ENCODE results near the gene SOCS2. TPM values are rescaled to one million over a fixed set of nuclear protein-coding genes. Genes with fewer than 3 reads are reported as not detected.

The SOCS2 gene
- total RNA-seq, 1 donor from 2014 or later = 13.8 TPM

- DNase-seq (ENCODE audit: low spot score) = no peak
Measured at GRCh38 chr12:93567174-93567573, 5.3 kb upstream of the SOCS2 start.

GRCh38 chr12:93568091-93568490 lies 4.4 kb upstream of the SOCS2 start:
- DNase-seq (ENCODE audit: low spot score) = no peak

DNA sequence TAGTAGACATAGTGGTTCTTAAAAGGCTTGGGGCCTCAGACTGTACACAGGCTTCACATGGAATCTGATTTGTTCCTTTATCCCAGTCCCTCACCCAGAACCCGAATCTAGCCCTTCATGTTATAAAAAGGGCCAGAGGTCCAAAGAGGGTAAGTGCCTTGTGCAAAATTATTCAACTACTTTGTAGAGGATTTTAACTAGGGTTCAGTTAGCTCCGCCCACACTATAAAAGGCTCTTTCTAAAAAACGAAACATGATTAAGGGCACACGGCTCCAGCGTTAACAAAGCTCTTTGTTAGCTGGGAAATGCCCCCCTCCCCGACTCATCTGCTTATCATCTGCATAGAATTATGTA lies 3.2 kb upstream of the SOCS2 start:
- no peak for DNase-seq (ENCODE audit: low spot score)

DNA sequence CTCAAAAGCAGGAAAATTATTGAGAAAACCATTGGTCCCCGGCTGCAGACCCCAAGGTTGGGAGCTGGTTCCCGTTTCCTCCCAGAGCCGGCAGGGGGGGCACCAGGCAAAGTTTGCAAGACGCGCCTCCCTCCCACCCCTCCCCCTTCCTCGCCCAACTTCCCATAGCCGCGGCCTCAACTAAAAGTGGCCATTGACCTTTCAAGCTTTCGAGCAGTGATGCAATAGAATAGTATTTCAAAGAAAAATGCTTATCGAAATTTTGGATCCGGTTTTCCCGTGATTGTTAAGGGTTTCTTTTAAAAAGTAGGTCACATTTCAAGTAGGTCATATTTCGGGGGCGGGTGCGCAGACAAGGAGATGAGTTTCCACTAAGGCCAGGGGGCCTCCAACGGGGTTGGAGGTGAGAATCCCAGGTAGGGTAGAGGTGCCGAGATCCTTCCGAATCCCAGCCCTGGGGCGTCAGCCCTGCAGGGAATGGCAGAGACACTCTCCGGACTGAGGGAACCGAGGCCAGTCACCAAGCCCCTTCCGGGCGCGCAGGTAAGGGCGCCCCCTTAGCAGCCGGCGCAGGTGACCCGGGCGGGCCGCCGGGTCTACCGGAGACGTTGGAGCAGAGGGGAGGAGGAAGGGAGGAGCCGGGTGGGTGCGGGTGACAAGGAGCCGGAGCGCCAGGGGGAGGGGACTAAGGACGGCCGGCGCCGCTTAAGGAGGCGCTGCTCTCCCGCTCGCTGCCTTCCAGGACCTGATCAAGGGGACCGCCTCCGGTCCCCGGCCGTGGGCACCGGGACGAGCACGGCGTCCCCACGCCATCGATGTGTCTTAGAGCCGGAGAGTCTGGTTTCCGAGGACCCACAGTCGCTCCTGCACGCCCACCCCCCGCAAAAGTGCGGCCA lies 2.6 kb upstream of the SOCS2 start:
- peak; percentile 82 for DNase-seq (ENCODE audit: low spot score)

DNA sequence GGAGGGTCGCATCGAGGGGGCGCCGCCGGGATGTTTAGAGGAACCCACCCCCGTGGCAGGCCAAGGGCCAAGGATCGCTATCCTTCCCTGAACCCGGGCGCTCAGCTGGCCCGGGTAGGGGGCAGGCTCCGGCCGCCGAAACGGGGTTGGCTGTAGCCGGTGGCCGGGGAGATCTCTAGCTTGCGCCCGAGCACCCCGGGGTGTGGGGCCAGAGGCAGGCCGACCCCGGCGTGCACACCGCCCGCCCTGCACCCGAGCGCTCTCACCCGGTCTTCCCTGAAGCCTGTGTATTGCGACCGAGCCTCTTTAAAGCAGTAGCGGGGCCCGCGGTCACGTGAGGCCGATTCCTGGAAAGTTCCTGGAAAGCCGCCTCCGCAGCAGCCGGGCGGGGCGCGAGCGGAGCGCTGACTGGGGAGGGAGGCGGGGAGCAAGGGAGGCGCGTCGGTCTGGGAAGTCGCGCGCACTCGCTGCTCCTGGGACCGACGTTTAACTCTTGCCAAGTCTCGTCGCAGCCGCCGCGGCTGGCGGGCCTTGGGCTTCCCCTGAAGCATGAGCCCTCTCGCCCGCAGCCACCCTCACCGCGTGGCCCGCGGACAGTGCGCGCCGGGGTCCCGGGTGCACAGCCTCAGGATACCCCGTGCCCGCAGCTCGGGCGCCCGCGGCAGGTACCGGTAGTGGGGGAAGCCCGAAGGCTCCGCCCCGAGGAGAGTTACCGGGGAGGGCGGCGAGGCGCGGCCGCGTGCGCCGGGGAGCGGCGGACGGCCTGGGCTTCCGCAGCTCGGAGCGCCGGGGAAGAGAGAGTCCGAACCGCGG lies 1.7 kb upstream of the SOCS2 start:
- peak; percentile 95 for DNase-seq (ENCODE audit: low spot score)

DNA sequence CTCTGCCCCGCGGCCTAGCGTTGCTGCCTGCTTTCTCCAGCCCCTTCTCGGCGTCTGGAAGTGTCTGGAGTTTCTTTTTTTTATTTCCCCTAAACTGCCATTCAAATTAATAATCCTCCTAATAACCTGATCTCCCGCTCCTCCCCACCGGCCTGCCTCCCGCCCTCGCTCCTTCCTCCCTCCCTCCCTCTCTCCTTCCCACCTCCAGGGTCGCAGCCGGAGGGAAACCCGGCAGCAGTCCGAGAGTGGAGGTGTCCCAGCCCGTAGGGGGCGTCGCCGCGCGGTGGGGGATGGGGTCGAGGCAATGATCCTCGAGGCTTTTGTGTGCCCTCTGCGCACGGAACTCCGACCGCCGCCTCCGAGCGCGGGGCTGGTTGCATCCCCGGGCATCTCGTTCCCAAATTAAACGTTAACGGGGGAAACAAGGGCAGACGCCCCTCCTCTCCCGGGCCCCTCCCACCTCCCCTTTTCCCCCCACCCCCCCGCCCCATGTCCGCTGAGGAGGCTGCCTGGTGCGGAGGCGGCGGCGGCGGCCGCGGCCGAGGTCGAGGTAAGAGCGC lies 1.0 kb upstream of the SOCS2 start:
- peak; percentile 64 for DNase-seq (ENCODE audit: low spot score)

DNA sequence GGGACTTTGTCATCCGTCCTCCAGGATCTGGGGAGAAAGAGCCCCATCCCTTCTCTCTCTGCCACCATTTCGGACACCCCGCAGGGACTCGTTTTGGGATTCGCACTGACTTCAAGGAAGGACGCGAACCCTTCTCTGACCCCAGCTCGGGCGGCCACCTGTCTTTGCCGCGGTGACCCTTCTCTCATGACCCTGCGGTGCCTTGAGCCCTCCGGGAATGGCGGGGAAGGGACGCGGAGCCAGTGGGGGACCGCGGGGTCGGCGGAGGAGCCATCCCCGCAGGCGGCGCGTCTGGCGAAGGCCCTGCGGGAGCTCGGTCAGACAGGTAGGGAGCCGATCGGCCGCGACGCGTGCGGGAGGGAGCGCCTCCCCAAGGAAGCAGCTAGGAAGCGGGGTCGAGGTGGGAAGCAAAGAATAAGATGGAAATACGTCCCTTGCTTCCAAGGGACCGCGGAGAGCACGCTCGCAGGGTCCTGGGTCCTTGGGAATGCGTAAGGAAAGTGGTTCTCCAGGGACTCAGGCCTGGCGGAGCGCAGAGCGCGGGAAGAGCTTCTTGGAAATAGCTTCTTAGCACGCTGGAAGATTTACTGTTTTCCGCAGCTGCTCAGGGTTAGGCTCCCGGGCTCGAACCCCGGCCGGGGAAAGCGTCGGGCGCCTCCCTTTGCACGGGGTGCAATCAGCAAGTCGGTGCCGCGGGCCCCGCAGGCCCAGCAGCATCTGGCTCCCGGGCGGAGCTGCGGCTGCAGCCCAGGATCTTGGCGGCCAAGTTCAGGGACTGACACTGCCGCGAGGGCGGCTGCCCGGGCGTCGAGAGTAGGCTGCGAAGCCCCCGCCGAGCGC lies 457 bp downstream of the SOCS2 start:
- no peak for DNase-seq (ENCODE audit: low spot score)

DNA sequence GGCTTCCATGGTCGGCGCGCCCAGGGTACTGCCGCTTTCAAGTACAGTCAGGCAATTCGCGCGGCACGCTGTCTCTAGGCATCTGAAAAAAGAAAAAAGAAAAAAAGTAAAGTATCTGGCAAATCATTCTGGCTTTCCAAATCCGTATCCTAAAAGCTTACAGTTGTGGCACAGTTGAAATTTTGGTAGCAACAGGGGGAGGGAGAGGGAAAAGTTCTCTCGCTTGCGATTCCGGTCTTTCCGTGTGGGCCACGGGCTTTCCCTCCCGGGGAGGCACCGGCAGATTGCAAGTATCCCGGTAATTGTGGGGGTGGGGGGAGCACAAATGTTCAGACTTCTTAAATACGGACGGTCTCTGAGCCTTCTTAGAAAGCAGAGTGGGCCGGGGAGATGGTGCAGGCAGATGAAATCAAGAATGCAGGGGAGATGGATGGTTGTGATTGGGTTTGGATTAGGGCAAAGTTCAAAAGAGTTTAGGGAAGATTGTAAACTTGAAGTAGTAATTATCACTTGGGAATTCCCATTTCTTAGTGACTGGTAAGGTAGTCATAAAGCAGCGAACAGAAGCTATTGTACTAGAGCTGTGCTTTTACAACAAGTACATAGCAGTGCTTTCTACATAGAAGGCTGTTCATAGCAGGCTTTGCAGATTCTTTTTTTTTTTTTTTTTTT lies 1.2 kb downstream of the SOCS2 start:
- DNase-seq (ENCODE audit: low spot score) = no peak

- no peak for DNase-seq (ENCODE audit: low spot score)
Measured at GRCh38 chr12:93577222-93577621, 4.7 kb downstream of the SOCS2 start.

DNA sequence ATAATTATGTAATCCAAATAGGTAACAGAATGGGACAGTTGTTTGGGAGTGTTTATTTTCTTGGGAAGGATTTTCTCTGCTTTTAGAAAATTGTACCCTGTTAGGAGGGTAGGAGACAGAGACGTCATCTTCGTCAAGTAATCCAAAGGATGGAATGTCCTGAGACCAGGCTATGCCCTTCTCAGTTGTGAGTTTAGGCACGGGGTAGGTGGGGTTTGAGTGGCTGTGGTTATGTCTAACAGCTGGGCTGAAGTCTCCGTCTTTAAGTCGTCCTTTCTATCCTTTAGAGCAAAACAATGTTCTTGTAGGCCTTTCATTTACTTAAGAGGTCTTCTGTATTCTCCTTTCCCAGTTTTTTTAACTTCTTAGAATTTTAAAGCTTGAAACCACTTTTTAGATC lies 5.7 kb downstream of the SOCS2 start:
- no peak for DNase-seq (ENCODE audit: low spot score)

- no peak for DNase-seq (ENCODE audit: low spot score)
Measured at GRCh38 chr12:93580682-93581081, 8.2 kb downstream of the SOCS2 start.

DNA sequence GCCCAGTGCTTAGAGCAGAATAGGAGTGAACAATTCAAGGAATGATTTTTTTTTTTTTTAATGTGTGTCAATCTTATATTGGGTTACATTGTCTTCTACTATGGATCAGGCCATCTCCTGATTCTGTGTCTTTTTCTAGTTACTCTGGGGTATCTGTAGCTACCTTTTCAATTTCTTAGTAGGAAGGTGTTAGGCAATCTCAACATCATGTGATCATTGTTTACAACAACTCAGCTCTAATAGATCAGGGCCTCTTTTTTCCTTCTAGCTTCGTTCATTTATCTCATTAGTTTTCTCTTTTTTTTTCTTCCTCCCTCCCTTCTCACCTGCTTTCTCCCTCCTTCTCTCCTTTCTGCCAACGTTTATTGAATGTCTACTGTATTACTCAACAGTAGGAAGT lies 8.9 kb downstream of the SOCS2 start:
- no peak for DNase-seq (ENCODE audit: low spot score)

DNA sequence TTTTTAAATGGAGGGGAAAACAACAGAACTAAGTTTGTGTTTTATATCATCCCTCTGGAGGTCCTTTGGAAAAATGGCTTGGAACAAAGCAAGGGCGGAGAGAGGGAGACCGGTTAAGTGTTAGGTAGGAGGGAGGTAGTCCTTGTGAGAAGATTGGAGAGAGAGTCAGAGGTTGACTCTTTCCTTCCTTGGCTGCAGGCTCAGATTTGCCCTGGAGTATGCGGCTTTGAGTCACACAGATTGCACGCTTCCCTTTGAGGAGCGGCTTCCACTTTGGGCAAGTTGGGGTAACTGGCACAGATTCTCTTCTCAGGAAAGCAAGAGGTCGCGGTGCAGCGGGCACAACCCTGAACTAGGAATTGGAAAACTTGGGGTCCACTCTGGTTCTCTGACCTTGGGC lies 9.9 kb downstream of the SOCS2 start:
- no peak for DNase-seq (ENCODE audit: low spot score)

GRCh38 chr12:93583627-93584392 lies 11.3 kb downstream of the SOCS2 start:
- DNase-seq (ENCODE audit: low spot score) = no peak

- no peak for DNase-seq (ENCODE audit: low spot score)
Measured at GRCh38 chr12:93585247-93585646, 12.8 kb downstream of the SOCS2 start.

DNA sequence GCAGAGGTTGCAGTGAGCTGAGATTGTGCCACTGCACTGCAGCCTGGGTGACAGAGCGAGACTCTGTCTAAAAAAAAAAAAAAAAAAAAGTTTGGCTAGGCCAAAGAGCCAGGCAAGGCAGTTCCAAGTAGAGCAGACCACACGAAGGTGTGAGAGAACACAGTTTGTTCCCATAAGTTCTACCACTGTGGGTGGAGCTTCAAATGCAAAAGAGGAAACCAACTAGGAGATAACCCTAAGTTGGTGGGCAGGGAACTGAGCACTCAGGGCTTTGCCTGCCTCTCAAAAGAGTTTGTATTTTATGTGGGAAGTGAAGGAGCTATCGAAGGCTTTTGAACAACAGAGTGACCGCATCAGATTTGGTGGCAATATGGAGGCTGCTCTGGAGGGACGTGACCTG lies 15.1 kb downstream of the SOCS2 start:
- no peak for DNase-seq (ENCODE audit: low spot score)

- no peak for DNase-seq (ENCODE audit: low spot score)
Measured at GRCh38 chr12:93589081-93589480, 16.6 kb downstream of the SOCS2 start.

GRCh38 chr12:93591137-93591868 lies 18.8 kb downstream of the SOCS2 start:
- DNase-seq (ENCODE audit: low spot score) = peak; percentile 74

- DNase-seq (ENCODE audit: low spot score) = no peak
Measured at GRCh38 chr12:93592641-93593406, 20.3 kb downstream of the SOCS2 start.
